Endodermal cell (in vitro differentiated cells): Measurements from ENCODE around the gene KIF26A. TPM values are rescaled to one million over a fixed set of nuclear protein-coding genes. Genes with fewer than 3 reads are reported as not detected.
A peak's percentile ranks its signal among the peaks of the same experiment; 100 is the strongest.

Experiments used
- DNase-seq: peaks from one replicate; pipeline ENCODE4 v3.0.0-alpha.2; 2017
- H3K27ac ChIP-seq: 2 replicates; pipeline ENCODE4 v1.5.1; 2013; ENCODE audit warnings: mild to moderate bottlenecking, low read depth, low read length, moderate library complexity
- H3K27me3 ChIP-seq: 2 replicates; pipeline ENCODE4 v1.6.1; 2013; ENCODE audit warnings: mild to moderate bottlenecking, low read length, moderate library complexity; ENCODE audit not compliant: insufficient read depth, control insufficient read depth, poor library complexity, severe bottlenecking
- H3K36me3 ChIP-seq: 2 replicates; pipeline ENCODE4 v1.7.0; 2013; ENCODE audit warnings: mild to moderate bottlenecking, low read length, moderate library complexity; ENCODE audit not compliant: control insufficient read depth, insufficient read depth
- H3K4me1 ChIP-seq: one replicate; pipeline ENCODE4 v1.7.0; 2013; ENCODE audit warnings: low read length; ENCODE audit not compliant: control insufficient read depth, insufficient read depth
- H3K4me3 ChIP-seq: 2 replicates; pipeline ENCODE4 v1.5.1; 2013; ENCODE audit warnings: mild to moderate bottlenecking, low read length, moderate library complexity
- H3K9ac ChIP-seq: 2 replicates; pipeline ENCODE4 v1.6.1; 2013; ENCODE audit warnings: mild to moderate bottlenecking, low read length, moderate library complexity; ENCODE audit not compliant: poor library complexity, severe bottlenecking; ENCODE audit errors: extremely low read depth
- H3K9me3 ChIP-seq: 2 replicates; pipeline ENCODE4 v1.6.1; 2013; ENCODE audit warnings: mild to moderate bottlenecking, low read length, moderate library complexity; ENCODE audit not compliant: control insufficient read depth
- H3K27ac Mint-ChIP-seq: 2 replicates; pipeline ENCODE4 v1.8.0; 2020; ENCODE audit warnings: mixed read lengths
- H3K27me3 Mint-ChIP-seq: 2 replicates; pipeline ENCODE4 v1.8.0; 2021; ENCODE audit warnings: mild to moderate bottlenecking, mixed read lengths; ENCODE audit not compliant: insufficient read depth
- H3K36me3 Mint-ChIP-seq: 2 replicates; pipeline ENCODE4 v1.8.0; 2020; ENCODE audit warnings: low read depth, mixed read lengths
- H3K4me1 Mint-ChIP-seq: 2 replicates; pipeline ENCODE4 v1.8.0; 2020; ENCODE audit warnings: mixed read lengths
- H3K4me3 Mint-ChIP-seq: 2 replicates; pipeline ENCODE4 v1.8.0; 2020; ENCODE audit warnings: mild to moderate bottlenecking, moderate library complexity, mixed read lengths
- H3K9me3 Mint-ChIP-seq: 2 replicates; pipeline ENCODE4 v1.8.0; 2020; ENCODE audit warnings: mild to moderate bottlenecking, mixed read lengths
- CTCF ChIP-seq: fragments of 200-600 bp; sonication (generic); conservative IDR thresholded peaks from 2 replicates; pipeline ENCODE4 v1.5.0; 2021; ENCODE audit warnings: antibody characterized with exemption, mild to moderate bottlenecking
- WGBS, 2 experiments: methylation state at CpG; one replicate each; pipeline versions ENCODE4 v1.1.5 to v1.1.7; 2013; ENCODE audit warnings: missing lambda C conversion rate in 2 of 2, mixed read lengths in 1 of 2; ENCODE audit not compliant: insufficient coverage in 1 of 2, insufficient read length in 1 of 2; 5-methylcytosine and 5-hydroxymethylcytosine counted together
- total RNA-seq, 2 donors: library from RNA; stranded (reverse); fragmentation: NEBNext Ultra II Directional in 1 of 2; extraction: Animal tissue kit (Norgen Biotek cat#: 25700) in 1 of 2; gene quantifications; 2 replicates in 1 of 2; 3 replicates in 1 of 2; pipeline ENCODE4 v1.2.1, GENCODE V29; 2021

The KIF26A gene
- total RNA-seq, 2 donors from 2014 or later, result 36.7 to 54.8 TPM

- Histone ChIP-seq H3K4me3 (no peak overlapping the region), H3K36me3 (peaks cover 4% of the 10 kb centered on the region), H3K27ac (no peak overlapping the region), H3K27me3 (no peaks in the 10 kb centered on the region), H3K4me1 (peaks cover 7% of the 10 kb centered on the region), H3K9ac (no peak overlapping the region), H3K9me3 (no peaks in the 10 kb centered on the region)
- H3K27ac Mint-ChIP-seq, result no peak overlapping the region
- no peak overlapping the region for H3K4me3 Mint-ChIP-seq
- peaks cover 9% of the 10 kb centered on the region for H3K36me3 Mint-ChIP-seq
- no peak for DNase-seq
- no peaks in the 10 kb centered on the region for H3K9me3 Mint-ChIP-seq
- no peaks in the 10 kb centered on the region for H3K27me3 Mint-ChIP-seq
- peaks cover 23% of the 10 kb centered on the region for H3K4me1 Mint-ChIP-seq
- WGBS, 2 experiments, result 89 to 100% methylated on average over 1 to 11 of the region's 11 CpGs
- no peak for TF ChIP-seq CTCF
Observed at GRCh38 chr14:104149278-104149595, 10.8 kb downstream of the KIF26A start.

- DNase-seq, result peak; percentile 95
- Histone ChIP-seq H3K9ac (no peak overlapping the region), H3K9me3 (no peaks in the 10 kb centered on the region), H3K27me3 (no peaks in the 10 kb centered on the region), H3K36me3 (peaks cover 5% of the 10 kb centered on the region), H3K4me3 (no peak overlapping the region), H3K27ac (no peak overlapping the region), H3K4me1 (peaks cover 7% of the 10 kb centered on the region)
- Mint-ChIP-seq H3K36me3 (peaks cover 9% of the 10 kb centered on the region), H3K4me3 (no peak overlapping the region), H3K9me3 (no peaks in the 10 kb centered on the region), H3K4me1 (peaks cover 23% of the 10 kb centered on the region), H3K27ac (no peak overlapping the region), H3K27me3 (no peaks in the 10 kb centered on the region)
- WGBS, 2 experiments, result 14 to 15% methylated on average over 5 to 11 of the region's 12 CpGs
- TF ChIP-seq CTCF, result no peak
Observed at GRCh38 chr14:104149617-104150135, 11.3 kb downstream of the KIF26A start.

GRCh38 chr14:104150136-104151025, 12.0 kb downstream of the KIF26A start:
- Histone ChIP-seq H3K9me3 (no peaks in the 10 kb centered on the region), H3K27ac (no peak overlapping the region), H3K36me3 (peaks cover 5% of the 10 kb centered on the region), H3K4me3 (no peak overlapping the region), H3K27me3 (no peaks in the 10 kb centered on the region), H3K4me1 (peaks cover 7% of the 10 kb centered on the region), H3K9ac (no peak overlapping the region)
- Mint-ChIP-seq H3K27ac (peak overlapping the region; percentile 75), H3K27me3 (no peaks in the 10 kb centered on the region), H3K4me1 (peaks cover 22% of the 10 kb centered on the region), H3K9me3 (no peaks in the 10 kb centered on the region), H3K36me3 (peaks cover 9% of the 10 kb centered on the region), H3K4me3 (no peak overlapping the region)
- TF ChIP-seq CTCF, result peak; percentile 74
- peak; percentile 93 for DNase-seq
- WGBS, 2 experiments, result 56 to 81% methylated on average over 9 to 19 of the region's 19 CpGs
